Mesenchymal stem cell (in vitro differentiated cells and primary cell): ENCODE data around the gene RGP1.

Source experiments
- DNase-seq: peaks from one replicate; pipeline ENCODE4 v3.0.0-alpha.2; 2013
- H2AFZ ChIP-seq: one replicate; pipeline ENCODE4 v1.6.1; 2013; ENCODE audit warnings: low read depth, mild to moderate bottlenecking, control low read depth, inconsistent platforms, low read length, moderate library complexity
- H2AK5ac ChIP-seq: 2 replicates; pipeline ENCODE4 v1.6.1; 2013; ENCODE audit warnings: low read length, moderate library complexity, mild to moderate bottlenecking, inconsistent platforms; ENCODE audit not compliant: severe bottlenecking
- H2BK120ac ChIP-seq: one replicate; pipeline ENCODE4 v1.6.1; 2013; ENCODE audit warnings: low read depth, mild to moderate bottlenecking, inconsistent platforms, low read length, moderate library complexity
- H2BK12ac ChIP-seq, 2 experiments: one replicate each; pipeline ENCODE4 v1.6.1; 2013; ENCODE audit warnings: inconsistent platforms in 2 of 2, low read length in 2 of 2, mild to moderate bottlenecking in 2 of 2, moderate library complexity in 2 of 2, control low read depth in 1 of 2
- H2BK15ac ChIP-seq: one replicate; pipeline ENCODE4 v1.6.1; 2013; ENCODE audit warnings: mild to moderate bottlenecking, low read depth, inconsistent platforms; ENCODE audit not compliant: poor library complexity, severe bottlenecking
- H2BK5ac ChIP-seq: 2 replicates; pipeline ENCODE4 v1.6.1; 2013; ENCODE audit warnings: low read depth, mild to moderate bottlenecking, low read length, control low read depth, inconsistent platforms; ENCODE audit not compliant: poor library complexity, severe bottlenecking
- H3K14ac ChIP-seq, 2 experiments: one replicate each; pipeline ENCODE4 v1.6.1; 2013; ENCODE audit warnings: inconsistent platforms in 2 of 2, low read length in 2 of 2, control low read depth in 1 of 2, mild to moderate bottlenecking in 1 of 2, moderate library complexity in 1 of 2
- H3K18ac ChIP-seq, 2 experiments: one replicate each; pipeline ENCODE4 v1.6.1; 2013; ENCODE audit warnings: inconsistent platforms in 2 of 2, low read length in 2 of 2, control low read depth in 1 of 2, low read depth in 1 of 2, mild to moderate bottlenecking in 1 of 2
- H3K23ac ChIP-seq, 2 experiments: one replicate each; pipeline ENCODE4 v1.6.1; 2013; ENCODE audit warnings: inconsistent platforms in 2 of 2, low read length in 2 of 2, mild to moderate bottlenecking in 2 of 2, moderate library complexity in 2 of 2, control low read depth in 1 of 2
- H3K27ac ChIP-seq: 2 replicates; pipeline ENCODE4 v1.5.1; 2013; ENCODE audit warnings: mild to moderate bottlenecking, moderate library complexity, low read length, control low read depth, inconsistent platforms; ENCODE audit not compliant: poor library complexity, severe bottlenecking
- H3K27me3 ChIP-seq, 2 experiments: 2 replicates each; pipeline versions ENCODE4 v1.6.1 to v1.7.0; 2013; ENCODE audit warnings: low read length in 2 of 2, mild to moderate bottlenecking in 2 of 2, moderate library complexity in 2 of 2, control low read depth in 1 of 2, inconsistent platforms in 1 of 2; ENCODE audit not compliant: control insufficient read depth in 1 of 2, insufficient read depth in 1 of 2
- H3K36me3 ChIP-seq, 2 experiments: 2 replicates each; pipeline versions ENCODE4 v1.6.1 to v1.7.0; 2013; ENCODE audit warnings: low read length in 2 of 2, control low read depth in 1 of 2, inconsistent platforms in 1 of 2, low read depth in 1 of 2, mild to moderate bottlenecking in 1 of 2; ENCODE audit not compliant: insufficient read depth in 2 of 2, control insufficient read depth in 1 of 2
- H3K4ac ChIP-seq, 2 experiments: one replicate each; pipeline ENCODE4 v1.6.1; 2013; ENCODE audit warnings: inconsistent platforms in 2 of 2, low read length in 2 of 2, mild to moderate bottlenecking in 2 of 2, moderate library complexity in 2 of 2, control low read depth in 1 of 2, low read depth in 1 of 2
- H3K4me1 ChIP-seq: 2 replicates; pipeline ENCODE4 v1.6.1; 2013; ENCODE audit warnings: low read depth, low read length, control low read depth; ENCODE audit not compliant: control insufficient read depth, insufficient read depth
- H3K4me2 ChIP-seq: 2 replicates; pipeline ENCODE4 v1.6.1; 2013; ENCODE audit warnings: low read length, mild to moderate bottlenecking, inconsistent platforms; ENCODE audit not compliant: poor library complexity, severe bottlenecking
- H3K4me3 ChIP-seq, 2 experiments: 2 replicates each; pipeline versions ENCODE4 v1.5.1 to v1.7.0; 2013; ENCODE audit warnings: low read length in 2 of 2, mild to moderate bottlenecking in 2 of 2, control low read depth in 1 of 2, low read depth in 1 of 2; ENCODE audit not compliant: insufficient read depth in 1 of 2
- H3K79me1 ChIP-seq: replicated peaks from 2 replicates; pipeline ENCODE4 v1.6.1; 2013; ENCODE audit warnings: mild to moderate bottlenecking, control low read depth, low read length, inconsistent platforms; ENCODE audit not compliant: poor library complexity, severe bottlenecking
- H3K9ac ChIP-seq: 2 replicates; pipeline ENCODE4 v1.7.0; 2013; ENCODE audit warnings: mild to moderate bottlenecking, low read length, moderate library complexity
- H3K9me3 ChIP-seq: 2 replicates; pipeline ENCODE4 v1.7.0; 2013; ENCODE audit warnings: mild to moderate bottlenecking, low read length; ENCODE audit not compliant: control insufficient read depth
- H4K8ac ChIP-seq: one replicate; pipeline ENCODE4 v1.6.1; 2013; ENCODE audit warnings: inconsistent platforms, mild to moderate bottlenecking, low read length, moderate library complexity
- H4K91ac ChIP-seq: one replicate; pipeline ENCODE4 v1.6.1; 2013; ENCODE audit warnings: mild to moderate bottlenecking, low read length, inconsistent platforms
- WGBS: methylation state at CpG from one replicate; pipeline ENCODE4 v1.1.7; 2013; ENCODE audit warnings: mixed read lengths; 5-methylcytosine and 5-hydroxymethylcytosine counted together

Gene RGP1

GRCh38 chr9:35795695-35796094, 46.6 kb downstream of the RGP1 start:
- H3K14ac ChIP-seq: no peak overlapping the region
- H4K8ac ChIP-seq: no peak overlapping the region
- peaks cover 31% of the 10 kb centered on the region for H3K79me1 ChIP-seq
- no peaks in the 10 kb centered on the region for H3K27me3 ChIP-seq
- H3K9me3 ChIP-seq: no peaks in the 10 kb centered on the region
- no peak overlapping the region for H3K4me2 ChIP-seq
- no peak overlapping the region for H3K18ac ChIP-seq
- H3K36me3 ChIP-seq: peaks cover 18 to 19% of the 10 kb centered on the region in 2 experiments
- H2BK5ac ChIP-seq: no peak overlapping the region
- no peak overlapping the region for H2BK15ac ChIP-seq
- H2BK12ac ChIP-seq: no peak overlapping the region
- no peak overlapping the region for H3K9ac ChIP-seq
- H3K27ac ChIP-seq: no peak overlapping the region
- DNase-seq: no peak
- H2BK120ac ChIP-seq: no peak overlapping the region
- no peak overlapping the region for H3K4ac ChIP-seq
- H2AK5ac ChIP-seq: no peak overlapping the region
- peaks cover 30% of the 10 kb centered on the region for H3K4me1 ChIP-seq
- H4K91ac ChIP-seq: no peak overlapping the region
- no peak overlapping the region for H3K23ac ChIP-seq
- no peak overlapping the region for H2AFZ ChIP-seq
- no peak overlapping the region for H3K4me3 ChIP-seq

- no peak overlapping the region for H2BK15ac ChIP-seq
- H3K9me3 ChIP-seq: no peaks in the 10 kb centered on the region
- no peak overlapping the region for H4K91ac ChIP-seq
- H3K18ac ChIP-seq: no peak overlapping the region
- H3K4me1 ChIP-seq: peaks cover 19% of the 10 kb centered on the region
- no peaks in the 10 kb centered on the region for H3K27me3 ChIP-seq
- H2BK120ac ChIP-seq: no peak overlapping the region
- no peak overlapping the region for H3K27ac ChIP-seq
- DNase-seq: no peak
- no peak overlapping the region for H3K9ac ChIP-seq
- H4K8ac ChIP-seq: no peak overlapping the region
- peaks cover 27% of the 10 kb centered on the region for H3K79me1 ChIP-seq
- H3K36me3 ChIP-seq: peaks cover 26 to 36% of the 10 kb centered on the region in 2 experiments
- H3K14ac ChIP-seq: no peak overlapping the region
- H3K4ac ChIP-seq: no peak overlapping the region
- H3K23ac ChIP-seq: no peak overlapping the region
- H2BK12ac ChIP-seq: no peak overlapping the region
- no peak overlapping the region for H3K4me2 ChIP-seq
- H2AFZ ChIP-seq: no peak overlapping the region
- WGBS: 93% methylated on average over 3 of the region's 6 CpGs
- no peak overlapping the region for H2AK5ac ChIP-seq
- no peak overlapping the region for H2BK5ac ChIP-seq
- no peak overlapping the region for H3K4me3 ChIP-seq
Observed at GRCh38 chr9:35797311-35798109, 48.4 kb downstream of the RGP1 start.

GRCh38 chr9:35798658-35799374, 49.7 kb downstream of the RGP1 start:
- Histone ChIP-seq H3K27ac (no peak overlapping the region), H3K23ac (no peak overlapping the region), H3K4me2 (no peak overlapping the region), H3K9me3 (no peaks in the 10 kb centered on the region), H3K4ac (peak overlapping the region in 1 of 2 experiments; percentile 24), H4K91ac (no peak overlapping the region), H3K14ac (peak overlapping the region in 1 of 2 experiments; percentile 19), H2AFZ (no peak overlapping the region), H3K79me1 (peaks cover 16% of the 10 kb centered on the region), H3K4me3 (no peak overlapping the region), H3K9ac (no peak overlapping the region), H2BK12ac (no peak overlapping the region), H4K8ac (peak overlapping the region; percentile 12), H3K18ac (no peak overlapping the region), H3K27me3 (no peaks in the 10 kb centered on the region), H2BK120ac (no peak overlapping the region), H3K36me3 (peaks cover 25 to 46% of the 10 kb centered on the region in 2 experiments), H3K4me1 (peaks cover 8% of the 10 kb centered on the region), H2BK5ac (no peak overlapping the region), H2BK15ac (no peak overlapping the region), H2AK5ac (no peak overlapping the region)
- peak; percentile 58 for DNase-seq
- WGBS: 88% methylated on average over 4 of the region's 4 CpGs

- H3K4me1 ChIP-seq: peaks cover 5% of the 10 kb centered on the region
- H3K79me1 ChIP-seq: peaks cover 14% of the 10 kb centered on the region
- H3K23ac ChIP-seq: no peak overlapping the region
- H2BK15ac ChIP-seq: no peak overlapping the region
- H4K91ac ChIP-seq: no peak overlapping the region
- no peak overlapping the region for H3K18ac ChIP-seq
- no peak overlapping the region for H2AK5ac ChIP-seq
- no peak overlapping the region for H3K4me2 ChIP-seq
- H4K8ac ChIP-seq: no peak overlapping the region
- no peaks in the 10 kb centered on the region for H3K9me3 ChIP-seq
- H2BK12ac ChIP-seq: no peak overlapping the region
- no peak for DNase-seq
- no peak overlapping the region for H2BK5ac ChIP-seq
- WGBS: 87% methylated on average over 6 of the region's 7 CpGs
- H2BK120ac ChIP-seq: no peak overlapping the region
- no peak overlapping the region for H3K14ac ChIP-seq
- H3K4ac ChIP-seq: no peak overlapping the region
- peaks cover 29 to 58% of the 10 kb centered on the region in 2 experiments for H3K36me3 ChIP-seq
- no peak overlapping the region for H2AFZ ChIP-seq
- no peak overlapping the region for H3K9ac ChIP-seq
- H3K27ac ChIP-seq: no peak overlapping the region
- no peak overlapping the region for H3K4me3 ChIP-seq
- H3K27me3 ChIP-seq: no peaks in the 10 kb centered on the region
Observed at GRCh38 chr9:35800530-35800929, 51.4 kb downstream of the RGP1 start.
